ENCODE results near the gene ZNF81. TPM values are rescaled to one million over a fixed set of nuclear protein-coding genes. Genes with fewer than 3 reads are reported as not detected.

Gene ZNF81
- polyA plus RNA-seq, 3 donors: 6.7 to 7.6 (median 6.8) TPM

Other genes with a start within 250 kb of the ZNF81 start
- 1 to 10 TPM; 5.6 to 7.6 (median 6.7) TPM for gene SYN1, start 217.0 kb upstream of the ZNF81 start, polyA plus RNA-seq (ENCODE audit: insufficient read length in 3 of 3)
- gene CFP, start 207.0 kb upstream of the ZNF81 start, polyA plus RNA-seq (ENCODE audit: insufficient read length in 3 of 3): 1 to 10 TPM; 1.5 to 3.0 (median 1.8) TPM
- 10 to 100 TPM; 26.6 to 33.0 (median 29.8) TPM for gene ELK1, start 186.3 kb upstream of the ZNF81 start, polyA plus RNA-seq (ENCODE audit: insufficient read length in 3 of 3)
- gene UXT, start 177.7 kb upstream of the ZNF81 start, polyA plus RNA-seq (ENCODE audit: insufficient read length in 3 of 3): 100 to 1,000 TPM; 107 to 124 (median 116) TPM
- gene ZNF182, start 167.1 kb downstream of the ZNF81 start, polyA plus RNA-seq (ENCODE audit: insufficient read length in 3 of 3): 10 to 100 TPM; 10.2 to 12.5 (median 11.8) TPM
- under 1 TPM in 1 of 3 donors, not detected in 2; 0.22 TPM for gene SPACA5, start 170.1 kb downstream of the ZNF81 start, polyA plus RNA-seq (ENCODE audit: insufficient read length in 3 of 3)
- 1 to 10 TPM; 3.2 to 4.3 (median 3.6) TPM for gene ZNF630, start 234.7 kb downstream of the ZNF81 start, polyA plus RNA-seq (ENCODE audit: insufficient read length in 3 of 3)